ENCODE results near the gene U2AF1L4.

DNA sequence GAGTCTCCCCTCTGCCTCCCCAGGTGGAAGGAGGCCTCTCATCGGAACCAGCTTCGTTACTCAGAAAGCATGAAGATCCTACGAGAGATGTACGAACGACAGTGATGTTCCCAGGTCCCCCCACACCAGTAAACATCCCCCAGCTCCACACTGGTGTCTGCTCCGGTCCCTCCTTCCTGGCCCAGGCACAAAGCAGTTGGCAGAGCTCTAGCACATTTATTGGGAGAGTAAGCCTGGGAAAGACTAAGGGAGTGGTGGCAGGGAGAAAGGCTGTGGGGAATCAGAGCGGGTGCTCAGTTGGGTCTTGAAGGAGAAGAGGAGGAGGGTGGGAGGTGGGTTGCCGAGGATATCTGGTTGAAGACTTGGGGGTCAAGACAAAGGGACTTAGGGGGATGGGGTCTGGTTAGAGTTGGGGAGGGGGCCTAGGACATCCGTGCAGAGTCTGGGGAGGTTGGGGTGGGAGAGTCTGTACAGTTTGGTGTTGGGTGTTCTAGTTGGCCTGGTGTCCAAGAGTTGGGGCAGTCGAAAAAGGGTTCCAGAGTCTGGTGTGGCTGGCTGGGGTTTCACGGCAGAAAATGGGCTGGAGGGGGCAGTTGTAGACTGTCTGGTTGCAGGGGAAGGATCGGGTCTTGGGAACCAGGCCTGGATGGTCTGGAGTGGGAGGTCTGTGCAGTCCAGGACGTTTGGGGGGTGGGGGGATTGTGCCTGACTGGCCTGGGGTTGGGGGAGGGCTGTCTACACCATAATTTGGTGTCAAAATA lies 9.3 kb upstream of the U2AF1L4 start:
- TF ChIP-seq, protein P1, sequence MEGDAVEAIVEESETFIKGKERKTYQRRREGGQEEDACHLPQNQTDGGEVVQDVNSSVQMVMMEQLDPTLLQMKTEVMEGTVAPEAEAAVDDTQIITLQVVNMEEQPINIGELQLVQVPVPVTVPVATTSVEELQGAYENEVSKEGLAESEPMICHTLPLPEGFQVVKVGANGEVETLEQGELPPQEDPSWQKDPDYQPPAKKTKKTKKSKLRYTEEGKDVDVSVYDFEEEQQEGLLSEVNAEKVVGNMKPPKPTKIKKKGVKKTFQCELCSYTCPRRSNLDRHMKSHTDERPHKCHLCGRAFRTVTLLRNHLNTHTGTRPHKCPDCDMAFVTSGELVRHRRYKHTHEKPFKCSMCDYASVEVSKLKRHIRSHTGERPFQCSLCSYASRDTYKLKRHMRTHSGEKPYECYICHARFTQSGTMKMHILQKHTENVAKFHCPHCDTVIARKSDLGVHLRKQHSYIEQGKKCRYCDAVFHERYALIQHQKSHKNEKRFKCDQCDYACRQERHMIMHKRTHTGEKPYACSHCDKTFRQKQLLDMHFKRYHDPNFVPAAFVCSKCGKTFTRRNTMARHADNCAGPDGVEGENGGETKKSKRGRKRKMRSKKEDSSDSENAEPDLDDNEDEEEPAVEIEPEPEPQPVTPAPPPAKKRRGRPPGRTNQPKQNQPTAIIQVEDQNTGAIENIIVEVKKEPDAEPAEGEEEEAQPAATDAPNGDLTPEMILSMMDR (IDR thresholded peaks at IDR 0.05; ENCODE audit: low read depth, low read length), result no peak
- no peak for TF ChIP-seq POLR2A (IDR thresholded peaks at IDR 0.05; ENCODE audit: extremely low read depth, insufficient read length)
- TF ChIP-seq MYC (IDR thresholded peaks at IDR 0.05; ENCODE audit: low read depth, low read length), result no peak
- TF ChIP-seq, protein P2, sequence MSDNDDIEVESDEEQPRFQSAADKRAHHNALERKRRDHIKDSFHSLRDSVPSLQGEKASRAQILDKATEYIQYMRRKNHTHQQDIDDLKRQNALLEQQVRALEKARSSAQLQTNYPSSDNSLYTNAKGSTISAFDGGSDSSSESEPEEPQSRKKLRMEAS (IDR thresholded peaks at IDR 0.05; ENCODE audit: low read depth, low read length), result no peak

All from NB4 (cell line).